ENCODE measurements around the gene RHBDD1. TPM values are rescaled to one million over a fixed set of nuclear protein-coding genes. Genes with fewer than 3 reads are reported as not detected.
A peak's percentile ranks its signal among the peaks of the same experiment; 100 is the strongest.

RHBDD1 gene
- 1 to 10 TPM; 7.9 to 9.9 TPM for total RNA-seq

GRCh38 chr2:226835796-226836547 is at the start of gene RHBDD1:
RHBDD1 (plus strand) TSS chr2:226836054; CDS start chr2:226864694, 28,640 bp downstream.
- ATAC-seq, result peak; percentile 97
- 0 to 3% methylated on average over 11 to 75 of the region's 75 CpGs for WGBS, 2 donors
- H3K27me3 ChIP-seq, result no peaks in the 10 kb centered on the region
- peaks cover 33% of the 10 kb centered on the region for H3K4me1 ChIP-seq
- peak; percentile 92 to 95 (median 94) for DNase-seq
- H3K9me3 ChIP-seq, result no peaks in the 10 kb centered on the region
- H3K36me3 ChIP-seq (replicated peaks in 1 of 2; ENCODE audit: insufficient read depth in 1 of 2, low read depth in 2 of 2), result no peaks in the 10 kb centered on the region
- peak within 1 kb of the TSS; percentile 54 to 74 for H3K4me3 ChIP-seq
- intact Hi-C loops (cut with DNase I), result no loop called here
- peak within 1 kb of the TSS; percentile 97 to 100 (median 99) for H3K27ac ChIP-seq
- no peak for TF ChIP-seq CTCF (IDR thresholded peaks at IDR 0.05)
- peak; percentile 91 to 97 (median 95) for TF ChIP-seq POLR2A (IDR thresholded peaks at IDR 0.05)

- no peaks in the 10 kb centered on the region for H3K36me3 ChIP-seq (replicated peaks in 1 of 2; ENCODE audit: insufficient read depth in 1 of 2, low read depth in 2 of 2)
- H3K9me3 ChIP-seq, result no peaks in the 10 kb centered on the region
- TF ChIP-seq POLR2A (IDR thresholded peaks at IDR 0.05), result no peak
- no peak for TF ChIP-seq CTCF (IDR thresholded peaks at IDR 0.05)
- no peaks in the 10 kb centered on the region for H3K27me3 ChIP-seq
- ATAC-seq (no peak), DNase-seq (no peak)
- H3K4me3 ChIP-seq, result no peak overlapping the region
- peaks cover 34% of the 10 kb centered on the region for H3K4me1 ChIP-seq
- intact Hi-C loops (cut with DNase I), result no loop called here
- no peak overlapping the region for H3K27ac ChIP-seq
These were observed 47.8 kb upstream of the RHBDD1 start for GRCh38 chr2:226788064-226788463.

GRCh38 chr2:226788881-226789490 is 46.9 kb upstream of the RHBDD1 start:
- ATAC-seq (no peak), DNase-seq (no peak)
- intact Hi-C loops (cut with DNase I), result no loop called here
- Histone ChIP-seq H3K4me1 (peaks cover 43% of the 10 kb centered on the region), H3K4me3 (no peak overlapping the region), H3K36me3 (replicated peaks in 1 of 2; ENCODE audit: insufficient read depth in 1 of 2, low read depth in 2 of 2) (no peaks in the 10 kb centered on the region), H3K27ac (peak overlapping the region in 1 of 4 donors; percentile 28), H3K27me3 (no peaks in the 10 kb centered on the region), H3K9me3 (no peaks in the 10 kb centered on the region)
- no peak for TF ChIP-seq POLR2A (IDR thresholded peaks at IDR 0.05)
- no peak for TF ChIP-seq CTCF (IDR thresholded peaks at IDR 0.05)
- 43 to 51% methylated on average over 3 of the region's 3 CpGs for WGBS, 2 donors

GRCh38 chr2:226790011-226790410 is 45.8 kb upstream of the RHBDD1 start:
- Histone ChIP-seq H3K4me3 (no peak overlapping the region), H3K27ac (peak overlapping the region; percentile 7 to 97 (median 62)), H3K4me1 (peaks cover 53% of the 10 kb centered on the region), H3K36me3 (replicated peaks in 1 of 2; ENCODE audit: insufficient read depth in 1 of 2, low read depth in 2 of 2) (no peaks in the 10 kb centered on the region), H3K9me3 (no peaks in the 10 kb centered on the region), H3K27me3 (no peaks in the 10 kb centered on the region)
- intact Hi-C loops (cut with DNase I), result no loop called here
- TF ChIP-seq CTCF (IDR thresholded peaks at IDR 0.05) (no peak), POLR2A (IDR thresholded peaks at IDR 0.05) (no peak)
- DNase-seq (peak in 3 of 4 donors; percentile 25 to 48 (median 30)), ATAC-seq (no peak)
- 56 to 68% methylated on average over 1 of the region's 1 CpG for WGBS, 2 donors
